Measurements from ENCODE around the gene DEFB114. TPM values are rescaled to one million over a fixed set of nuclear protein-coding genes. Genes with fewer than 3 reads are reported as not detected.

DEFB114 gene
- total RNA-seq, 1 donor from 2014 or later = not detected

GRCh38 chr6:49933526-49933925 lies 30.4 kb downstream of the DEFB114 start:
- H3K36me3 Mint-ChIP-seq (ENCODE audit: low read depth, unreplicated experiment) = no peaks in the 10 kb centered on the region
- Histone ChIP-seq H2AFZ (ENCODE audit: low read depth, low read length) (no peak overlapping the region), H3K4me1 (ENCODE audit: insufficient read depth, low read length) (no peaks in the 10 kb centered on the region), H3K4me3 (ENCODE audit: insufficient read depth, low read depth, low read length) (no peak overlapping the region), H3K27ac (ENCODE audit: low read depth, low read length) (no peak overlapping the region), H3K9ac (ENCODE audit: low read length) (no peak overlapping the region), H3K27me3 (ENCODE audit: insufficient read depth, low read length) (no peaks in the 10 kb centered on the region), H4K20me1 (ENCODE audit: insufficient read depth, low read length) (no peaks in the 10 kb centered on the region), H3K79me2 (ENCODE audit: insufficient read depth, low read length) (no peaks in the 10 kb centered on the region), H3K36me3 (ENCODE audit: insufficient read depth, low read length) (no peaks in the 10 kb centered on the region), H3K9me3 (ENCODE audit: insufficient read depth, low read depth, low read length) (no peaks in the 10 kb centered on the region), H3K4me2 (ENCODE audit: low read length) (no peak overlapping the region)
- peaks cover 3% of the 10 kb centered on the region for H3K27me3 Mint-ChIP-seq (ENCODE audit: low read depth, unreplicated experiment)
- H3K27ac Mint-ChIP-seq (ENCODE audit: unreplicated experiment) = no peak overlapping the region
- H3K4me1 Mint-ChIP-seq (ENCODE audit: low read depth, unreplicated experiment) = no peaks in the 10 kb centered on the region
- H3K4me3 Mint-ChIP-seq (ENCODE audit: unreplicated experiment) = no peak overlapping the region
- FAIRE-seq (no peak), DNase-seq (ENCODE audit: low read depth) (no peak)
- H3K9me3 Mint-ChIP-seq (ENCODE audit: unreplicated experiment) = no peaks in the 10 kb centered on the region
- TF ChIP-seq EZH2 (IDR thresholded peaks at IDR 0.05; ENCODE audit: insufficient read depth, low read length) (no peak), CTCF (IDR thresholded peaks at IDR 0.05; ENCODE audit: insufficient read depth, low read depth, low read length) (no peak)

- TF ChIP-seq CTCF (IDR thresholded peaks at IDR 0.05; ENCODE audit: insufficient read depth, low read depth, low read length) (no peak), EZH2 (IDR thresholded peaks at IDR 0.05; ENCODE audit: insufficient read depth, low read length) (no peak)
- Mint-ChIP-seq H3K36me3 (ENCODE audit: low read depth, unreplicated experiment) (no peaks in the 10 kb centered on the region), H3K4me3 (ENCODE audit: unreplicated experiment) (no peak overlapping the region), H3K27me3 (ENCODE audit: low read depth, unreplicated experiment) (peaks cover 3% of the 10 kb centered on the region), H3K27ac (ENCODE audit: unreplicated experiment) (no peak overlapping the region), H3K9me3 (ENCODE audit: unreplicated experiment) (no peaks in the 10 kb centered on the region), H3K4me1 (ENCODE audit: low read depth, unreplicated experiment) (no peaks in the 10 kb centered on the region)
- Histone ChIP-seq H3K27ac (ENCODE audit: low read depth, low read length) (no peak overlapping the region), H3K79me2 (ENCODE audit: insufficient read depth, low read length) (no peaks in the 10 kb centered on the region), H2AFZ (ENCODE audit: low read depth, low read length) (no peak overlapping the region), H3K36me3 (ENCODE audit: insufficient read depth, low read length) (no peaks in the 10 kb centered on the region), H4K20me1 (ENCODE audit: insufficient read depth, low read length) (no peaks in the 10 kb centered on the region), H3K4me1 (ENCODE audit: insufficient read depth, low read length) (no peaks in the 10 kb centered on the region), H3K4me2 (ENCODE audit: low read length) (no peak overlapping the region), H3K27me3 (ENCODE audit: insufficient read depth, low read length) (no peaks in the 10 kb centered on the region), H3K9ac (ENCODE audit: low read length) (no peak overlapping the region), H3K9me3 (ENCODE audit: insufficient read depth, low read depth, low read length) (no peaks in the 10 kb centered on the region), H3K4me3 (ENCODE audit: insufficient read depth, low read depth, low read length) (no peak overlapping the region)
- FAIRE-seq (no peak), DNase-seq (ENCODE audit: low read depth) (no peak)
Measured at GRCh38 chr6:49929340-49929739, 34.6 kb downstream of the DEFB114 start.

DNA sequence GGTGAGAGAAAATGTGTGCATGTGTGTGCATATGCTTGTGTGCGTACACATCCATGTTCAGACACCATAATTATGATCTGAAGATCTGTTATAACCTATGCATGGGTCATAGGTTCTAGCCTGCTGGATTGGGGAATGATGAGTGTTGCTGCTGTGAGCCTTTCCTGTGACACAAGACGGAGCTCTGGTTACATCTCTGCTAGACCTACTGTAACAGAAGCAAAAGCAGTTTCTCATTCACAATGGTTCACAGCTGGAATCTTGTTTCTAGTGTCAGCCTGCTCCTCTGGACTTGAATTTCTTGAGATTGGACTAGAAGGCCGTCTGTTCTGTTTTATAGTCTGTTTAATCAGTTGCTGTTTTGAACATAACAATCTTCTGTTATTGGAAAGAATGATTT lies 40.1 kb downstream of the DEFB114 start:
- Histone ChIP-seq H3K9ac (ENCODE audit: low read length) (no peak overlapping the region), H3K9me3 (ENCODE audit: insufficient read depth, low read depth, low read length) (no peaks in the 10 kb centered on the region), H3K36me3 (ENCODE audit: insufficient read depth, low read length) (no peaks in the 10 kb centered on the region), H3K4me2 (ENCODE audit: low read length) (no peak overlapping the region), H3K27ac (ENCODE audit: low read depth, low read length) (no peak overlapping the region), H4K20me1 (ENCODE audit: insufficient read depth, low read length) (no peaks in the 10 kb centered on the region), H3K27me3 (ENCODE audit: insufficient read depth, low read length) (no peaks in the 10 kb centered on the region), H3K79me2 (ENCODE audit: insufficient read depth, low read length) (no peaks in the 10 kb centered on the region), H3K4me3 (ENCODE audit: insufficient read depth, low read depth, low read length) (no peak overlapping the region), H2AFZ (ENCODE audit: low read depth, low read length) (no peak overlapping the region), H3K4me1 (ENCODE audit: insufficient read depth, low read length) (no peaks in the 10 kb centered on the region)
- Mint-ChIP-seq H3K4me3 (ENCODE audit: unreplicated experiment) (no peak overlapping the region), H3K27me3 (ENCODE audit: low read depth, unreplicated experiment) (no peaks in the 10 kb centered on the region), H3K9me3 (ENCODE audit: unreplicated experiment) (no peaks in the 10 kb centered on the region), H3K4me1 (ENCODE audit: low read depth, unreplicated experiment) (no peaks in the 10 kb centered on the region), H3K36me3 (ENCODE audit: low read depth, unreplicated experiment) (no peaks in the 10 kb centered on the region), H3K27ac (ENCODE audit: unreplicated experiment) (no peak overlapping the region)
- no peak for DNase-seq (ENCODE audit: low read depth)
- FAIRE-seq = no peak
- TF ChIP-seq CTCF (IDR thresholded peaks at IDR 0.05; ENCODE audit: insufficient read depth, low read depth, low read length) = no peak
